T47D (cell line): ENCODE data around the gene SULT1C4.

Source experiments
- DNase-seq, 2 experiments: peaks; one replicate each; pipeline versions ENCODE4 v3.0.0 to v3.0.0-alpha.2; 2011 to 2012; ENCODE audit warnings: low read depth in 1 of 2, low spot score in 1 of 2
- JUND ChIP-seq: IDR thresholded peaks from 2 replicates; pipeline ENCODE4 v1.6.1; 2012; ENCODE audit warnings: low read depth
- in situ Hi-C: cut with HindIII; loops from 2 replicates; pipeline ENCODE4 v1.10.0; 2016; ENCODE audit warnings: low sequenced_read_pairs, low pct_unique_long_range_greater_than_20kb

Gene SULT1C4

DNA sequence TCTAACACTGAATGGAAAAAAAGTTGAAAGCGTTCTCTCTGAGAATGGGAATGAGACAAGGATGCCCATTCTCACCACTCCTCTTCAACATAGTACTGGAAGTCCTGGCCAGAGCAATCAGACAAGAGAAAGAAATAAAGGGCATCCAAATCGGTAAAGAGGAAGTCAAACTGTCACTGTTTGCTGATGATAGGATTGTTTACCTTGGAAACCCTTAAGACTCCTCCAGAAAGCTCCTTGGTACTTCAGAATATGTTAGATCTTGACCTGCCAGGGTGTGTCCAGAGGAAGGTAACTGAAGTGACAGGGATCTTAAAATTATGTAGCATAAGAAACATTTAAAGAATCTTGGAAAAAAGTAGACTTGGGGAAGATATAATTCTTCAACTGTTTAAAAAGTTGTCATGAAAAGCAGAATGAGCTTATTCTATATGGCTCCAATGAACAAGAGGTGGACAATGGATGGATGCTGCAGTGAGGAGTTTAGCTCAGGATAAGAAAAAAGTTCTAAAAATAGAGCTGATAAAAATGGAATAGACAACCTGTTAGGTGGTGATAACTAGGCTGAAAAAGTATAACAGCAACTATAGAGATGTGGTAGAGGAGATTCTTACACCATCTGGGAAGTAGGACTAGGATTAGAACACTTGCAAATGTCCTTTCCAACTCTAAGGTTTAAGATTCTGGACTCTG, 16.8 kb upstream of the SULT1C4 start:
- no peak for DNase-seq
- in situ Hi-C loops, result no loop called here
- TF ChIP-seq JUND, result no peak

DNA sequence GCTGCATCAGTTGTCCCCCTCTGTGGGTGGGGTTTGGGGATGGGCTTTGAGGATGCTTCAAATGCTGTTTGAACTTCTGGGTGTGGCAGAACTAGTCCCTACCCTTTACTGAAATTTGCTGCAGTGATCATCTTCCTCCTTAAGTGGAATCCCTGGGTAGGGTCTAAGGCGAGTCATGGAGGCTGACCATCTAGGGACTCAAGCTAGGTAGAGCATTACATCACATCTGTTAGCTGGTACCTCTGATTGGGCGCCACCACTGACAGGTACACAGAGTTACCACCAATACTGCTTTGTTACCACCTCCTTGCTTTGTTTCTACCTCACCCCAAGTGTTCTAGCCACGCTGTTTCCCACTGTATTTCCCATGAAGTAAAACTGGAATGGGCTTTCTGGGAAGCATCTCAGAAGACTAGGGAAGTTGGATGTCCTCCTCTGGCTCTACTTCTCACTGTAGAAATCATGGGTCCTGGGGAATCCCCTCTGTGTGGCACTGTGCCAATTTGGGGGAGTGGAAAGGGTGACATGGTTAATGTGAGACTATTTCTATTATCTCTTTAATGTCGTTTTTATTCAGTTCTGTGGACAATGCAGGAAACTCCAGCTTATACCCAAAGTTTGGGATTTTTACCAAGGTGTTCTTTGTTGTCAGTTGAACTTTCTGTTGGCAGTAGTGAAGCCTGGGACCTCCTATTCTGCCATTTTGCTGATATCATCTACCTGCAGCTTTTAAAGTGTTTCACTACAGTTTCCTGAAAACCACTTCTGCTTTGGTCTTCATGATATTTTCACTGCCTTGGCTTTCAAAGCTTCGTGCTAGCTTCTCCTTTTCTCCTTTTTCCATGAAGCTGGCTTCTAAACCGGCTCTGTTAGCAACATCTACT, 14.5 kb upstream of the SULT1C4 start:
- no peak for DNase-seq
- TF ChIP-seq JUND, result no peak
- in situ Hi-C loops, result no loop called here

DNA sequence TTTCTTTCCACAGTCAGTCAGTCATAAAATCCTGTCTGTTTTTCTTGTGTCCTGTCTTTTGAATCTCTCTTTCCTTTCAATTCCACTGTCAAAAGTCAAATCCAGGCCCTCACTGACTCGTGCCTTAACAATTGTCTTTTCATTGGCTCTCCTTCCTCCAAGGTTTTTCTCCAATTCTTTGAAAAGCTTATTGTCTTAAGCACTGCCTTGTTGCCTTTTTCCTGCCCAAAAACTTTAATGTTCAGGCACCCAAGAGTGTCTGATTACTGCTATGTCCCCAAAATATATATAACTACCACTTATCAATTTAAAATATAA, 13.9 kb upstream of the SULT1C4 start:
- in situ Hi-C loops, result no loop called here
- no peak for TF ChIP-seq JUND
- no peak for DNase-seq

DNA sequence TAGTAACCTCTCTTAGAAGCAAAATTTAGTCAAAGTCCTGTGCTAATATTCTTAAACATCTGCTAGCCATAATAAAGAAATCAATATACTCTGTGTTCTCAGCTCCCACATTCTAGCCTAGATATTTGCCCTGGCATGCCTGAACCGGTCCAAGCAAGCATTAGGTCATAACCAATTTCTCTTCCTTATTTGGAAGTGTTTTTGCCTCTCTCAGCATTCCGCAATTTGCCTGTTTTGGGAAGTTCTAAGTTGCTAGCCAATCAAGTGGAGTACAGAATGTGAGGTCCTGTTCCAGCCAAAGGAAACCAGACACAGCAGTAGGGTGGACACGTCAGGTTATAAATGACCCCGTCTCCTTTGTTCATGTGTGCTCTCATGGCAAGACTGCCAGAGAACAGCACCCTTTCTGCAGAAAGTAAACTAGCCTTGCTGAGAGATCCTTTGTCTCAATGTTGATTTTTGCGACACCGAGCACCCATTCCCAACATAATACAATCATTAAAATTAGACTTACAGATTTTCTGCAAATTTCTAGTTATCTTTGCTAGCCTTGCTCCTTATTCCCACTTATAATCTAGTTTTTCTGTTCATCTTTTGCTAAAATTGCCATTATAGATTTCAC, 13.0 kb upstream of the SULT1C4 start:
- TF ChIP-seq JUND, result no peak
- in situ Hi-C loops, result no loop called here
- DNase-seq, result peak in 1 of 2 experiments; percentile 7

DNA sequence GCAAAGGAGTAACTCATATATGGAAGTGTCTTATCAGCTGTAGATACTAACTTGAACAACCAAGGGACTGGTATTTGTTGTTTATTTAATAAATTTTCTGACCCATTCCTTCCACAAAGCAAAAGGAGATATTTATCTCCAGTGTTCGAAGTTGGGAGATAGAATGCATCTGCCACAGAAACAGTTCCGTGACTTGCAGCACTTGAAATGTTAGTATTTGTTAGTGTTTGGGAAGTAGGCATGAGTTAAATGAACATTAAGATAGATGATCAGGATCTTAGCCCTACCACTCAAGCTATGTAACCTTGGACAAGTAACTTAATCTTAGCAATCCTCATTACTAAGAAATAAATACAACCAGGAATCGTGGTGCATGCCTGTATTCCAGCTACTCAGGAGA, 12.1 kb upstream of the SULT1C4 start:
- no peak for DNase-seq
- TF ChIP-seq JUND, result no peak
- in situ Hi-C loops, result no loop called here

DNA sequence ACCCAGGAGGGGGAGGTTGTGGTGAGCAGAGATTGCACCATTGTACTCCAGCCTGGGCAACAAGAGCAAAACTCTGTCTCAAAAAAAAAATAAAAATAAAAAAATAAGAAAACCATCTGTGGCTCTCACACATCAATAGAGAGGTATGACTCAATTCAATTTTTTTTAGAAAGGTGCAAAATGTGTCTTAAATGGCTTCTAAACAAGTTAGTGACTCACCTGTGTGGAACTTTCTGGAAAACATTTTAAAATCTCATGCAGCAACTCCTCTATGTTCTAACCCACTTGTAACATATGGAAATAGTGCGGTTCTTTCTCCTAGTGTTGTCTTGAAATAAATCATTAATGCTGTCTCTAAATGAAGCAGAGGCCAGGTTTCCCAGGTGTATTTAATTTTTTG, 10.7 kb upstream of the SULT1C4 start:
- TF ChIP-seq JUND, result no peak
- in situ Hi-C loops, result no loop called here
- DNase-seq, result no peak

DNA sequence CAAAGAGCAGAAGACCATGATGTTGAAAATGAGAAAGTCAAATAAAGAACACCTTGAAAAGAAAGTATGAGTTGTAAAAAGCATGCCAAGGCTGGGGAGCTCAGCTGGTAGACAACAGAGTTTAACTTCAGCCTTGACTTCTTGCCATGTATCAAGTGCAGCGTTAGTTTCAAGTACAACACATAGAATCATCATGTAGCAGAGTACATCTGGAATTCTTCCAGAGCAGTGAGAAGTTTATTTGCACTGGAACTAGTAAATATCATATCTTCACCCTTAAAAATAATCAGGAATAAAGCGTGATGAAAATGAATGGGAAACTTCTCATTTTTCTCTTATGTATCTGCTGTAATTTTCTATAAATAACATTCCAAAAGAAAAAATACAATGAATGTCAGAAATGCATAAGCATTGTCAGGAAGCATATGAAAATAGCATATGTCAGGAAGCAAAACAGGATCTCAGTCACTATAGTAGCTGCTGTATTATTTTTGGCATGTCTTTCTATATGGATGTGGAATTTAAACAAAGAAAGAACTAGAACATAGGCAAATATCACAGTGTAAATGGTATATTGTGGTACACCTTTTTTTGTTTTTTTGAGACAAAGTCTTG, 10.1 kb upstream of the SULT1C4 start:
- no peak for TF ChIP-seq JUND
- in situ Hi-C loops, result no loop called here
- no peak for DNase-seq

DNA sequence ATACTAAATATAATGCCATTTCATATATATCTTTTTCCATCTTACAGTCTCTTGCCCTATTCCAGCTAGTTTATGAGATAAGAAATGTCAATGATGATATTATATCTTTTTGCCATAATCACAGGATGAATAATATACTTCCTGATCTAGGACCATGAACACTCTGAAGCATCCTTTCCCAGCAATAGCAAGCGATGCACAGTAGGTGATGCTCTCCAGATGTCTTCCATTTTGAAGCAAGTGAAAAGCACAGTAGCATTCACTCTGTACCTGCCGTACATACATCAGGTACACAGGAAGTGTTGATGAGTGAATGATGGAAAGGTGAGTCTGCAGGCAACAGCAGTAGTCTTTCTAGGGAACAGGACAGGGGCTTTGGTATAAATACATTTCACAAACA, 8.6 kb upstream of the SULT1C4 start:
- in situ Hi-C loops, result no loop called here
- DNase-seq, result no peak
- TF ChIP-seq JUND, result no peak

DNA sequence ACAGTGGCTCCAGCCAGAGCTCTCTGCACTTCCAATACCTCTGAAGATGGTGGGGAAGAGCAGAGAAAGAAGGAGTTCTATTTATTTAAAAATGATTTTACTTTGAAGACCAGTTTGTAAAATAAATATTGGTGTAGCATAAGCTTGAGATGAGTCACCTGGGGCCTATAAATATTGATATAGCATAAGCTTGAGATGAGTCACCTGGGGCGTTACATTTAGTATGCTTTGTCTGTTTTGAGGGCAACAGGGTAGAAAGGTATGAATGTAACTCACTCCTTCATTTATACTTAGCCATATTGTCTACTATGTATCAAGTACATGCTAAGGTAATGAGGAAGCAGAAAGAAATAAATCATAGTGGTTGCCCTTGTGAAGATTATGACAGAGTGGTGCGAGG, 7.7 kb upstream of the SULT1C4 start:
- no peak for TF ChIP-seq JUND

DNA sequence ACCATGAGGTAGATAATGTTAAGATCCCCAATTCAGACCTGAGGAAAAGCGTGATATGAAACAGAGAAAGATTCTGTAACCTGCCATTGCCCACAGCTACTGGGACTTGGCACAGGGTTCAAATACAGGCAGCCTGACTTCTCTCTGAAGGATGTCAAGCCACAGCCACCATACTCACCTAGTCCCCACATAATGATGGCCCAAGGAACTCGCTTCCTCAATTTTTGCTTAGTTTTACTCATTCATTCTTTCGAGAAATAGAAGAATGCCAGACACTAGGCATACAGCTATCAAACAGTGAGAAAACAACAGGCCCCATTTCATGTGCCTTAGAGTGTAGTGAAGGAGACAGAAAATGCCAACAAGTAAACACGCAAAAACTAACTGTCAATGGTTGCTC, 980 bp upstream of the SULT1C4 start:
- in situ Hi-C loops, result no loop called here
- TF ChIP-seq JUND, result no peak

More for the DNA sequence above, 7.7 kb upstream of the SULT1C4 start:
- DNase-seq, result peak in 1 of 2 experiments; percentile 58
- in situ Hi-C loops, result no loop called here

DNA sequence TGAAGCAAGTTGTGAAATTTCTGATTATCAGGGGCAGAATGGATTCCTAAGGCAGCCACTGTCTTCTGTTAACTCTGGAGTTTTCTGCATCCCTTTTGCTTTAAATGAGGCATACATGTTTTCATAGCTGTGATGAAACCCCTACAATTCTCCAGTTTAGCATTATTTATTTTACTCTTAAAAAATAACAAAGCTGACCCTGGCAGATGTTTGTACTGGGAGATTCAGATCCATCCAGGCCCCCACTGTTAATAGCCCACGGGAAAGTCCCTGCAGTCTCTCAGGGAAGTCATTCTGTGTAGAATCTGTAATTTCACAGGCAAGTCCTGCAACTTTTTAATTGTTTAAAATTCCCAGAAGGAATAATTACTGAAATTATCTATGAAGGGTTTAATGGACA, 353 bp upstream of the SULT1C4 start:
- in situ Hi-C loops, result no loop called here
- no peak for DNase-seq
- no peak for TF ChIP-seq JUND

More for the DNA sequence above, 980 bp upstream of the SULT1C4 start:
- DNase-seq, result no peak

DNA sequence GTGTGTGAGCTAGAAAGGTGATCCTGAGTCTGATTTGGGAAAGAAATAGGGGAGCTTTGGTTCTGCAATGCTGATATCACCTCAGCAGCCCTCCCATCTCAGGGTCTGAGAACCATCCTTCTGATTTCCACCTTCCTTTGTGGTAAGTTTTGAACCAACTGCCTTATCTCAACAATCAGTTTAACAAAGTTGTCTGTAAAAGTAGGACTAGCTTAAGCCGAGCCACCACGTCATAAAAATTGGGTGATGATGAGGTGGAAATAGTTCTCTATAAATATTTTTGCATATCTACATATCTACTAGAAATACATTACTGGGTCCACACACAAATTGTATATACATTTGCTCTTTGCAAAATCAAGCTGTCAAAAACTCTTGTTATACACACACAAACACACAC, 1.1 kb downstream of the SULT1C4 start:
- DNase-seq, result no peak
- in situ Hi-C loops, result no loop called here
- TF ChIP-seq JUND, result no peak

DNA sequence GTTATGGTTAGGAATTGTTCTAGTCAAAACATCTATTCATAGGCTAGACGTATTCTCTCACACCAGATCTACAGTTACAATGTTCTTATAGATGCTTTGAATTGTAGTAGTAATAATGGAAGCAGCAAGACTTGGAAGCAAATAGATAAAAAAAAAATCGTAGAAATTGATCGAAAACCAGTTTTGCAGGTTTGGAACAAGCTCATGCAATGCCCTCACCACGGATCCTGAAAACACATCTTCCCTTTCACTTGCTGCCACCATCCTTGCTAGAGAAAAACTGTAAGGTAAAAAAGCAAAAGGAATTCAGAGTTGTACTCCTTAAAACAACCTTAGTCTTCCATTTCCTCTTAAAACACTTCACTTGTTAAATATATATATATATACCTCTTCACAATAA, 4.4 kb downstream of the SULT1C4 start:
- peak in 1 of 2 experiments; percentile 24 for DNase-seq
- no peak for TF ChIP-seq JUND
- in situ Hi-C loops, result no loop called here
